Smooth muscle cell of the brain vasculature (primary cell): Measurements from ENCODE around the gene STARD3.
A peak's percentile ranks its signal among the peaks of the same experiment; 100 is the strongest.
"Not testable (repeated sequence)": the region's sequence is repeated elsewhere in the genome, so short reads cannot be mapped to it uniquely, and the experiment has no call there.

Experiments used
- DNase-seq: peaks from one replicate; pipeline ENCODE4 v3.0.0-alpha.2; 2012; ENCODE audit warnings: low read depth, low spot score

The STARD3 gene

DNA sequence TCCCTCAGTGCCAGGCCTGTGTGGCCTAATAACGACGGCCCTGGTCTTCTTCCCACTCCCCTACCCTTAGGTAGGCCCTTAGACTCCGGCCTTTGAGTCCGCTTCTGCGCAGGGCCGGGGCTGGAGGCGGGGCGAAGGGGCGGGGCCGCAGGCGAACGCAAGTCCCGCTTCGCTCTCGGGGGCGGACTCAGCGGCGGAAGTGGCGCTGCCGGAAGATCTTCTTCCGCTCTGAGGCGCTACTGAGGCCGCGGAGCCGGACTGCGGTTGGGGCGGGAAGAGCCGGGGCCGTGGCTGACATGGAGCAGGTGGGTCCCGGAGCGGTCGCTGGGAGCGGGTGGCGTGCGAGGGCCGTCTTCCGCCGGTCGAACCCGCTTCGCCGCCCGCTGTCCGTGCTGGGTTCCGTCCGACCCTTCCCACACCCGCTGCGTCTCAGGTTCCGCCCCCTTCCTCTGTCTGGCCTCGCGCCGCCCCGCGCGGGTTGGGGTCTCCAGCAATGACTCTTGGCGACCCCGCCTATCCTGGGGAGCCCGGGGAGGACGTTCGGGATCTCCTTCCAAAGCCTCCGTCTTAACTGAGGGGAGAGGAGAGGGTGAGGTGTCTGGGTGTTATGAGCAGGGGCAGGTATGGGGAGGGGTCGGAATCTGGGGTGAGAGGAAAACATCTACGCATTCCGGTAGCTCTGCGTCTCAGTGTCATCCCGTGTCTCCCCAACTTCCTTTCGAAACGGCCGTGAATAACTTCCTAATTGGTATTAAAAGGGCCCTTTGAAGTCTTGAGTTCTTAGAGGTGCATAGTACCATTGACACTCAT, at the start of gene STARD3:
Gene STARD3, plus strand, starts transcription at position 218 of the 810 bp plus-strand sequence. CDS start 16,388 bp downstream, outside the sequence.
- peak; percentile 63 for DNase-seq

GRCh38 chr17:39590180-39590579, 46.8 kb upstream of the STARD3 start:
- DNase-seq, result not testable (repeated sequence)

- no peak for DNase-seq
Measured at GRCh38 chr17:39591958-39592954, 44.7 kb upstream of the STARD3 start.

DNA sequence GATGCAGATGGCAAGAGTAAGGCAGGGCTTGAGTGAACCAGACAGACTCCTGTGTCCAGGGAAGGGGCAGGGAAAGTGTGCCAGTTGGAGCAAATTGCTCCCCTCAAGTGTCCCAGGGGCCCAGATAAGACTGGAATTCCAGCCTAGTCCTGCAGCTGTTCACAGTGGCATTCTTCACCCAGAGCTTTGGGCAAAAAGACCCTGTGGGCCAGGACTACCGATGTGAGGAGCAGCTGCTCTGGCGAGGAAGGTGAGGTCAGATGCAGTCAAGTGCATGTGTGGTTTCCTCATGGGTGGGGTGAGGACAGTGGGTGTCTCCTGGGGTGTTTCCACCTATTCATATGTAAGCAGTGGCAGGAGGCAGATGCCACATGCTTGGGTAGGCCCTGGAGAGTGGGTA, 43.6 kb upstream of the STARD3 start:
- no peak for DNase-seq

DNA sequence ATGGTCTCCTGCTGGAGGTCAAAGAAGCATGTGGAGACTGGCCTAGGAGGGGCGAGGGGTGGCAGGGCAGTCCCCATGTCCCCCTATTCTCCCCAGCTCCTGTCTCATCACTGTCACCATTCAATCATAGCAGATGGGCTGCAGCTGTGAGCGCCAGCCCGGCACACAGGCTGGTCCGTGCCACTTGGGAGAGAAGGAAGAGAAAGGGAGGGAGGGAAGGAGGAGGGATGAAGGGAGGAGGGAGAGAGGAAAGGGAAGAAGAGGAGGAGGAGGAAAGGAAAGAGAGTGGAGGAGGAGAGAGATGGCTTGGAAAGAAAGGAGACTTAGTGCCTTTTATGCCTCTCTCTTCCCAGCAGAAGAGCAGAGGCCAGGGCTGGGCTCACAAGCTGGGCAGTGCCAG, 41.6 kb upstream of the STARD3 start:
- DNase-seq, result no peak

DNA sequence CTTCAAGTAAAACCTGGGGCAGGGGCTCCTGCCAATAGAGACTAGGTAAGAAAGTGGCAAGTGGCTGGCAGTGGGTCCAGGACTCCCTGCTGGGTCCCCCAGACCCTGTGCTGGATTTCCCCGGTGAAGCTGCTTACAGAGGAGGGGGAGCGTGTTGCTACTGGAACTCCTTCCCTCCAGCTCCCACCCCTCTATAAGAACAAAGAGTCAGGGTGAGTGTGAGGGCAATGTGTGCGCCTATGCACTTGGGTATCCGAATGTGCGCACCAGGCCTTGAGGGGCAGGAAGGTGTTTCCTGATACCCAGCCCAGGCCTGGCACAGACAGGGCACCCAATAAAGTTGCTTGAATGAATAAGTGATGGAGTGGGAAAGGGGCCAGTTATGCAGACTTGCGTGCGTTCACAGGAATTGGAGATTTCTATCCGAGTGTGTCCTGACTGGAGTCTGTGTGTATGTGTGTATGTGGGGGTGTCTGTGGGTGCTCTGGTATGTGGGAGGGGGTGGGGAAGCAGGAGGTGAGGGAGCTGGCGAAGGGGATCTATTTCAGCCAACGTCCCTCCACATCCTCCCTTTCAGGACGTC, 40.9 kb upstream of the STARD3 start:
- no peak for DNase-seq

DNA sequence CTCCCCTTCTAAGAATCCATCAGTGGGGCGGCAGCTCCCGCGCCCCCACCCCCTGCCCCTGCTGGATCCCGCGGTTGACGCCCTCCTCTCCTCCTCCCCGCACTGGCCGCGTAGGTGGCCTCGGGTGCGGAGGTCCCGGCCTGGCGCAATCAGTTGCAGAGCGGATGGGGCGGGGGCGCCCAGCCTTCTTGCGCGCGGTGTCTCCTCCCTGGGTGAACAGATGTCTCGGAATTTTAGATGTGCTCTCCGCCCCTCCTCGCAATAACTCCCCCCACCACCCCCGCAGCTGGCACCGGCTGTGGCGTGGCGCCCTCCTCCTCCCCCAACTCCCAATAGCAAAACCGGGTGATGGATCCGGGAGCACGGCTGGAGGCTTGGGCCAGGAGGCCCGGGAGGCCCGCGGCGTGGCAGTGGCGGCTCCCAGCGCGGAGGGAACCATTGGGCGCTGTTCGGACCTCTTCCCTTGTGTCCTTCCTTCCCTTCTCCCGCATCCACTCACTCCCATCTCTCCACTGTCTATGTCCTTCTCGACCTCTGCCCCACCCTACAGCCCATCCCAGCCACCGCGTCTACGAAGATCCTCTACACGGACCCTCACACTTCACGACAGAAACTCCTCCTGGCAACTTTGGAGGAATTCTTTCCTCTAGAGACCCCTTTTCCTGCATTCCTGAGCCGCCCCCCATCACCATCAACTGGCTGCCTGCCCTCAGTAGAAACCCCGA, 40.2 kb upstream of the STARD3 start:
- no peak for DNase-seq

DNA sequence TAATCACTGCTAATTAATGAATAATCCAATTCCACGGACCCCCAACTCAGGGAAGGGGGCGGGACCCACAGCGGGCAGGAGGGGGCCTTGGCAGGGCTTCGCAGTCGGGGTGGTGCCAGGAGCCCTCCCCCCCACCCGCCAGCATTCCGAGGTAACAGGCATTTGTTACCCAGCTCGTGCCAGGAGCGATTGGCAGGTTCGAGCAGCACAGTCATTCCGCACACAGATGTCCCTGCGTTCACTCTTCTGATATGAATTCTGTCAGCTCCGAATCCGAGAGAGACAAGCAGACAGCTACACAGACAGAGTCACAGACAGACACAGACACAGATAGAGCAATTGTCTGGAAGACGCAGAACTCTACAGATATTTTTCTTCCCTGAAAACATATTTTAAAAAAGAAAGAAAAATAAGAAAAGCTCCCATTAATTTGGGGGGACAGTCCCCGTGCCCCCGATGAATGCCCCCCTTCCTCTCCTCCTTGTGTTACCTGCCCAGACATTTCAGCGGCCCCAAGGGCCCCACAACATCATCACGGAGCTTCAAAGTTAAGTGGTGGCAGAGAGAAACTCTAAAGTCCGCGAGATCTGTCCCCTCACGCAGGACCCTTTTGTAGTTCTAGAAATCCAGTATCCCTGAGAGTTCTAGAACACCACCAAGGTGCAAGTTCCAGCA, 39.4 kb upstream of the STARD3 start:
- no peak for DNase-seq

DNA sequence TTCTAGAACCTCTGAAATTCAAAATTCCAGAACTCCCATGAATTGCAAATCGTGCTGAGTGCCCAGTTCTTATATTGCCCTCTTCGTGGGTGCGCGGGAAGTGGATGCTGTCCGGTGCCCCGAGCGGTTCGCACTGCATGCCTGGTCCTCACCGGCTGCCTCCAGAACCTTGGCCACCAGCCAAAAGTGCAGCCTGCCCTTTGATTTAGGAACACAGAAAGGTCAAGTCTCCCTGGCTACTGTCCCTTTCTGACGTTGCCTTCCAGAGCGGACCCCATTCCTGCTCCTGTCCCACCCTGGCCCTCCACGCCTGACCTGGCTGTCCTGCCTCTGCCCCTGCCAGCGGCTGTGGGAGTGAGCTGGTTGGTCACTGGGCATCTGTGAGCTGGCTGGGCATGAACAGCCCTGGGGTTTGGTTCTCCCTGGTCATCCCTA, 38.9 kb upstream of the STARD3 start:
- no peak for DNase-seq

DNA sequence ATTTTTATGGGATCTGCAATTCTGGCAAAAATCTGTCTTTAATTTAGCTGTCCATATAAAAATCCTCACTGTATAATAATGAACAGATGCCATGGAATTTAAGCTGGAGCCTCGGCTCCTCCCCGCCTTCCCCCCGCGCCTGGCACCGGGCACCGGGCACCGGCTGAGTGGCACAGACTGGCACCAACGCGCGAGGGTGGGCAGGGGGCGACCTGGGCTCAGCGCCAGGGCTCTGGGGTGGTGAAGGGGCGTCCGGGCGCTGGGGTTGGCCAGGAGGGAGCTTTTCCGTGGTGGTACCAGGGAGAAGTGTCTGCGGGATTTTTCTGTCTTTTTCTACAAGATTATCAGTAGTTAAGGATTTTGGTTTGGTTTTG, 38.3 kb upstream of the STARD3 start:
- DNase-seq, result no peak

GRCh38 chr17:39599004-39599664, 37.8 kb upstream of the STARD3 start:
- no peak for DNase-seq

- no peak for DNase-seq
Measured at GRCh38 chr17:39599665-39600231, 37.2 kb upstream of the STARD3 start.

GRCh38 chr17:39600288-39600996, 36.5 kb upstream of the STARD3 start:
- no peak for DNase-seq

GRCh38 chr17:39600997-39601597, 35.8 kb upstream of the STARD3 start:
- DNase-seq, result no peak

DNA sequence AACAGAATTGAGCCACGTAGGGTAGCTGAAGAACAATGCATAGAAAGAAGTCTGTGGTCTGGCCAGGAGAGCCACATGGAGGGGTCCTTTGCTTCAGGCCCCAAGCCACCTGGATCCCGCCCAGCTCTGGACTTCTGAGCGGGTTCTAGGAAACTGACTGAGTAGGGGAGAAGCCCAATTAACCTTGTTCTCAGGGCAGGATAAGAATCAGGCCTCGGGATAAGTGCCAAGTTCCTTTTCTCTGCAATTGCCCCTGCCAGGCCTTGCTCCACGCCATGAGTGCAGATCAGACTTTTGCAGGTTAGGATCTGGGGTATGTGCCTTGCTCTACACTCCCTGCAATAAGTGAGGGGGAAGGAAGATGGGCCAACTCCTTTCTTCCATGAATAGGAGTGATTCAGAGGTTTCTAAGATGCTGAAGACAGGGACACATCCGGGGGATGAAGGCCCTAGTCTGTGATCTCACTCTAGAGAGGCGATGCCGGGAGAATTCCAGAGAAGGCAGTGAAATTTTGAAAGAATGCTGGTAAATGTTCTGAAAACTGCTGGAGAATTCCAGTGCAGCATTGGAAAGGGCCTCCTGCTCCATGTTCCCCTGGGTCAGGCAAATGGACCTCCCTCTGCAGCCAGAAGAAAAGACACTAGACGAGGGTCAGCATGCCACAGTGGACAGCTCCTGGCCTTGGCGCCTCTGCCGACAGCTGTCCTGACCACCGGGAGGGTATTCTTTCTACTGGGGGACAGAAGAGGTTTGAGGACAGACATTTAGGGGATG, 35.0 kb upstream of the STARD3 start:
- no peak for DNase-seq

DNA sequence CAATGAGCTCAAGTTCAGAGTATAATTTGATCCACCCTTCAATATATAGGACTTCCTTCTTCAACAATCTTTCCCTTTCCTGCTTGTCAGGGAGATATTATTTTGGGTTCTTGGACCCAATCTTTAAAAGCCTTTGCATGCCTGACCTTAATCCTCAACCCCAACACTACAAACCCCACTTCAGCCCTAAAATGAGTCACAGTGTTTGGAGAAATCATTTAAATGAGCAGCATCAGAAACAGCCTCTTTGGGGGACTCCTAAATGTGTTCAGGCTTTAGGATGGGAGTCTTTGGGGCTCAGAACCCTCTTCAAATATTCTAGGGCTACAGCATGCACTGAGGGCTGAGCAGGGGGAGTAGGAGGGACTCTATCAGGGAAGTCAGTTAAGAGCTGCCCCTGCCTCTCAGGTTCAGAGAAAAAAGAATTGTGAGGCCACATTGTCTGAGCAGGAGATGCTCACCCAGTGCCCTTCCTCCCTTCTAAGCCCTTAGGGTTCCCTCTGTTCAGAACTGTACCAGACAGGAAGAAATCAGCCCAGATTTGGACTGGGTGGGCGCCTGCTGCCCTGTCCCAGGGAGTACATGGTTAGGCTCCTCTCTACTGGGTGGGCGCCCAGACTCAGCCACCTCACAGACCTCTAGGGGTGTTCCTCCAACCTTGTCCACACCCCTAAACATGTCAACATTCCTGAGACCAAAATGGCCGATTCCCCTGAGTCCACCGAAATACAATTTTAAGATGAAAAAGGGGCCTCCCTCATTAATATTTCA, 34.2 kb upstream of the STARD3 start:
- DNase-seq, result no peak

GRCh38 chr17:39603304-39604016, 33.5 kb upstream of the STARD3 start:
- DNase-seq, result no peak
